HG03097 (cell line): Measurements from ENCODE around the gene ATRN.
"Not testable (repeated sequence)": the region's sequence is repeated elsewhere in the genome, so short reads cannot be mapped to it uniquely, and the experiment has no call there.

Experiments used
- ATAC-seq: cut with Tn5 transposase; IDR thresholded peaks from one replicate; pipeline ENCODE4 v1.9.1; 2021; ENCODE audit not compliant: unreplicated experiment, low FRiP score

Gene ATRN

DNA sequence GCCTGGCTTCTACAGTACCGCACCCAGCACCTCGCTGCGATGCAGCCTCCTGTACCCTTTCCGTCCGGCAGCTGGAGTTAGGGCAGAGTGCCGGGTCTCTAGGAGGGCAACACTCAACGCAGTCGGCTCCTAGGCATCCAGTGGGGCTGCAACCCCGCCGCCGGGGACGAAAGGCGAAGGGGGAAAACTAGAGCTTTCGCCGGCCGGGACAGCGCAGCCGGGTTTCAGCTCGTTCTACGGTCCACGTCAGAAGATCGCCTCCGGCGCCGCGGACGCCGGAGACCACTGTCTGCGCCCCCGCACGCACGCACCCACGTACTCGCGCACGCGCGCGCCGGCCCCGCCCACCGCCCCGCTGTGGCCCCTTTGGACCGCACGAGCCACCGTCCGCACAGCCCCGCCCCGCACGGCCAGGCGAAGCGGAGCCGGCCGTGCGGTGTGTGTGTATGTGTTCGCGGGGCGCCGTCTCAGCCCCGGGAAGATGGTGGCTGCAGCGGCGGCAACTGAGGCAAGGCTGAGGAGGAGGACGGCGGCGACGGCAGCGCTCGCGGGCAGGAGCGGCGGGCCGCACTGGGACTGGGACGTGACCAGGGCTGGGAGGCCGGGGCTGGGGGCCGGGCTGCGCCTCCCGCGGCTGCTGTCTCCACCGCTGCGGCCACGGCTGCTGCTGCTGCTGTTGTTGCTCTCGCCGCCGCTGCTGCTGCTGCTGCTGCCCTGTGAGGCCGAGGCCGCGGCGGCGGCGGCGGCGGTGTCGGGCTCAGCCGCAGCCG is at the start of gene ATRN:
Gene ATRN, plus strand, starts transcription at position 392 of the 770 bp plus-strand sequence. Its CDS starts 90 bp downstream, at position 482.
- peak; percentile 72 for ATAC-seq

- ATAC-seq, result no peak
Observed at GRCh38 chr20:3421985-3422384, 48.8 kb upstream of the ATRN start.

GRCh38 chr20:3423126-3423525 is 47.7 kb upstream of the ATRN start:
- ATAC-seq, result no peak

- not testable (repeated sequence) for ATAC-seq
Observed at GRCh38 chr20:3426766-3427165, 44.1 kb upstream of the ATRN start.

GRCh38 chr20:3430376-3431069 is 40.3 kb upstream of the ATRN start:
- ATAC-seq, result peak; percentile 79

DNA sequence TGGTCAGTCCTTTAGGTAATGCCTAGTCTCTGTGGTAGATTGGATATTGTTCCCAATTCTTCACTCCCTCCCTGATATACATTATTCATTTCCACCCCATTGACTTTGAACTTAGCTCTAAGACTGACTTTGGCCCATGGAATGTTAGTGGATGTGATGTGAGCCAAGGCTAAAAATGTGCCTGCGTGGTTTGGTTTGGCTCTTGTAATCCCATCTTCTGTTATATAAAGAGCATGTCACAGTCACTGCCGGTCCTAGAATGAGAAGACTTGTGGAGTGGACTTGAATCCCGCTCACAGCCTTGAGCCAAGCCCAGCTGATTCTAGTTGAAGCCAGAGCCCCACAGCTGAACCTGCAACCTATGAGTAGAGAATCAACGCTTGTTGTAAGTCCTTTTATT is 39.7 kb upstream of the ATRN start:
- no peak for ATAC-seq

DNA sequence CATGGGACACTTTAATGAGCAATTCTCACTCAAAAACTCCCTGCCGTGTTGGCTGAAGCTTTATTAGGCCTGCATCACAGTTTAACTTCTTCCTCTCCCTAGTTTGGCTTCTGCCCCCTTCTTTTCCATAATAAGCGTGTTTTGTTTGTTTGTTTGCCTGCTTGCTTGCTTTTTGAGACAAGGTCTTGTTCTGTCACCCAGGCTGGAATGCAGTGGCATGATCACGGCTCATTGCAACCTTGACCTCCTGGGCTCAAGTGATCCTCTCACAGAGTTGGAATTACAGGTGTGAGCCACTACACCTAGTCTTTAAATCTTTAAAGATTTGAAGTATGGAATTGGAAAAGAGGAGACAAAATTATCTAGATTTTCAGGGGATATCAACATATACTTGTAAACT is 38.0 kb upstream of the ATRN start:
- ATAC-seq, result no peak

- ATAC-seq, result no peak
Observed at GRCh38 chr20:3433744-3434143, 37.1 kb upstream of the ATRN start.

DNA sequence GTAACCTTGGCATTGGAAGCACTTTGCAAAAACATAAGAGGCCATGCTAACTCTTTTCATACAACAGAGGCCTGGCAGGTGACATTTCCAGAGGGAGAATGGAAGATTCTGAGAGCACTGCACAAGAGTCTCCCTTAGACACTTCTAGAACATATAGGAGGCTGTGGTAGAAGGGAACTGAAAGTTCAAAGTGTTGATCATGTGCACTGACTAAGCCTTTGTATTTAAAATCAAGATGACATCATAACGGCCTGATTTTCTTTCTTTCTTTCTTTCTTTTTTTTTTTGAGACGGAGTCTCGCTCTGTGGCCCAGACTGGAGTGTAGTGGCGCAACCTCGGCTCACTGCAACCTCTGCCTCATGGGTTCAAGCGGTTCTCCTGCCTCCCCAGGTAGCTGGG is 36.6 kb upstream of the ATRN start:
- no peak for ATAC-seq

DNA sequence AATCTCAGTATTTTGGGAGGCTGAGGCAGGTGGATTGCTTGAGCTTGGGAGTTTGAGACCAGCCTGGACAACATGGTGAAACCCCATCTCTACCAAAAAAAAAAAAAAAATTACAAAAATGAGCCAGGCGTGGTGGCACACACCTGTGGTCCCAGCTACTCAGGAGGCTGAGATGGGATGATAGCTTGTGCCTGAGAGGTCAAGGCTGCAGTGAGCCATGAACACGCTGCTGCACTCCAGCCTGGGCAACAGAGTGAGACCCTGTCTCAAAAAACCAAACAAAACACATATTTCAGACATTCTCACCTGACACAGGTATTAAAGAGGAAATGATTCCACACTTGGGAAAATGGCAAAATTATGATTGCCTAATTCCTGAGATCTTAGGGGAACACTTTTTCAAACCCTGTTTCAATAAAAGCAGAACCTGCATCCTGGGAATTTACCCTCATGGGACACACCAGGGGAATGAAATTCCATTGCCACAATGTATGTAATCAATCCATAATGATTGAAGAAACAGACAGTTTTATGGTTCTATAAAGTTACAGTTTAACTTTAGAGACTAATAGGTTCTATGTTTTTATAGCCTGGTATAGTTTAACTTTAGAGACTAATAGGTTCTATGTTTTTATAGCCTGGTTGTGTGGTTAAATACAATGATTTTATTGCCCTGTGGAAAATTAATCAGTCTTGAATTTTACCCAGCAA is 33.8 kb upstream of the ATRN start:
- ATAC-seq, result no peak

DNA sequence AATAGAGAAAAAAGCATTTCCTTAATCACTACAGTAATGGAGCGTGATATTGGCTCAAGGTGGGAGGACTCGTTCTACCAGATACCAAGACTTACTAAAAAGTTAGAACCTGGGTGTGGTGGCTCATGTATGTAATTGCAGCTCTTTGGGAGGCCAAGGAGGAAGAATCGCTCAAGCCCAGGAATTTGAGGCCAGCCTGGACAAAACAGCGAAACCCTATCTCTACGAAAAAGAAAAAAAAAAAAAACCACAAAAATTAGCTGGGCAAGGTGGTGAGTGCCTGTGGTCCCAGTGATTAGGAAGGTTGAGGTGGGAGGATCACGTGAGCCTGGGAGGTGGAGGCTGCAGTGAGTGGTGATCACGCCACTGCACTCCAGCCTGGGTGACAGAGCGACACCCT is 24.0 kb upstream of the ATRN start:
- no peak for ATAC-seq

DNA sequence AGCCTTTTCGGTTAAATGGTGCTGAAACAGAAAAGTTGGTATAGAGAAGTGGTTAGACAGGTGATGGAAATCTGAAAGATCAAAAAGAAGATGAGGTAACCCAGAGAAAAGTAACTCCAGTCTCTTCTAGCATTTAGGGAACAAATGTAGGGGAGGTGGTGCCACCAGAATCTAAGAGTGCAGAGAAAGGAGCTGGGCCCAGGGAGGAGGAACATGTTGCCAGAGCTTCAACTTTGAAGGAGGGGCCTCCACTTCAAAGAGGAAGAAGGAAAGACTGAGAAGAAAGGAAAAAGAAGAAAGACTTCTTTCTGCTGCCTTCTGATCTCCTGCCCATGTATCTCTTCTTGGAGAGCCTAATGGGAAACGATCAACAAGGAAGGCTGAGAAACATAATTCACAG is 23.5 kb upstream of the ATRN start:
- no peak for ATAC-seq

DNA sequence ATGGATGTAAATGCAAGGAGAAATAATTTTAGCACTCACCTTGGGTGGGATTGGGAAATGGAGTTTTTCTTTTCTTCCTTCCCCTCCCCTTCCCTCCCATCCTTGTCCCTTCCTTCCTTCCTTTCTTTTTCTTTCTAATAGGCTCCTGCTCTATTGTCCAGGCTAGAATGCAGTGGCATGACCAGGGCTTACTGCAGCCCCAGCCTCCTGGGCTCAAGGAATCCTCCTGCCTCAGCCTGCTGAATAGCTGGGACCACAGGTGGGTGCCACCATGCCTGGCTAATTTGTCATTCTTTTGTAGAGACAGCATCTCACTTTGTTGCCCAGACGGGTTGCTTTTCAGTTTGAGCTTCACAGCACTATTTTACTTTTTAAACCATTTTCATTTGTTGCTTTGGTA is 21.5 kb upstream of the ATRN start:
- ATAC-seq, result no peak

DNA sequence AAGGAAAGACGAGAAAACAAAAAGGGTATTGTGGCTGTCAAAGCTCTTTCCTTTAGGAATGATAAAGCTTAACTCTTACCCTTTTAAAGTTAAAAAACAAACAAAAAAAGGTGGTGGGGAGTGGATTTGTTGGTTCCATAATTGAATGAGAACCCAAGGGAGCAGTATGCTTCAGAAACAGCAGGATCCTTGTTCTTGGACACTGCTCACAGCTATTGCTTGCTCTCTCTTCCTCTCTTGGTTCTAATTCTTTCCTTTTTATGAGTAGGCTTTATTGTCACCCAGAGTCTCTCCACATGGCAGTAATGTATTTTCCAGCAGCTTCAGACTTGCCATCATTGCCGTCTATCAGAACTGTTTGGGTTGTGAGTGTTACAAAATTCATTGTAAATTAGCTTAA is 18.7 kb upstream of the ATRN start:
- ATAC-seq, result no peak

DNA sequence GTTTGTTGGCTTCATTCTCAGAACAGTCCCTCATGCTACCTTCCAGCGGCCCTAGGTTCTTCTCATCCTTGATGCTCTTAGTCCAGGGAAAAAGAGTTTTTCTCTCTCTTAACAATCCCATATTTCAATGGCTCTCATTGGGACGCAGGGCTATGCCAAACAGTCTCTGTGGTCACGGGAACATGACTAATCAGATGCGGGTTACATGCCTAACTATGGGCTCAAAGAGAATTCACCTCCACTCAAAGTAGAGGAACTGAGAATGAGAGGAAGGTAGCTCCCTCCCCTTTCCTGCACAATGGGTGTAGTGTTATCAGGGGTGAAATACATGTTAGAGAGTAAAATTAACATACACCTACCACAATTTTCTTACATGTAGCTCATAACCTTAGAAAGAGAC is 18.1 kb upstream of the ATRN start:
- no peak for ATAC-seq

DNA sequence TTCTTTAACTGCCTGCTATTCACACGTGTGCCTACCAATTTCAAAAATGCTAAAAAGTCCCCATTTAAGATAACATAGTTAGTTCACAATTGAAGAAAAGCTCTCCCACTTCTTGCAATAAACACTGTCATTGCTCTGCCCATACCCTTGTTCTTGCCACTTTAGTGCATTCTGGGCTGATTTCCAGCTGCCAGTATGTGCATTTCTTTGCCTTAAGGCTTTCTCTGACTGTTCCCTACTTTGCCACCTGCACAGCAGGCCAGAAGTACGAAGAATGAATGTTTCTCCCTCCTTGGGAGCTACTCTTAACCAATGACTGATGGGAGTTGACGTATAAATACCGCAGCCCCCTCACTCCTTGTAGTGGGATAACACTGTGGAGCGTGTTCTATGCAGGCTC is 16.0 kb upstream of the ATRN start:
- ATAC-seq, result no peak

DNA sequence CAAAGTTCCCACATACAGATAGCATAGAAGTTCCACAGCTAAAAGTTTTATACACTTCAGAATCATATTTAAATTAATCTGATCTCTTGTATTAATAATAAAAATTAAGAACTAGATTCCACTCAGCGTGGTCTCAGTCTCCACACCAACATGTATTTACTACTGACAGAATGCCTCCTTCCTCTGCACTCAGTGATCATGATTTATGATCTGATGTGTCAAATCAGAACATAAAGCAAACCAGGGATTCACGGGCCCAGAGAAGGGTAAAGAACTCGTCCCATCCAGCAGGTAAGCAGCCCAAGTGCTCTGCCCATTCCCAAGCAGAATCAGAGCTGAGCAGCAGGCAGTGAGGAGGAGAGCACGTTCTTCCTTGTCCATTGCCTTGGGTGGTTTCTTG is 14.2 kb upstream of the ATRN start:
- ATAC-seq, result no peak

- ATAC-seq, result no peak
Observed at GRCh38 chr20:3459881-3460307, 10.9 kb upstream of the ATRN start.

DNA sequence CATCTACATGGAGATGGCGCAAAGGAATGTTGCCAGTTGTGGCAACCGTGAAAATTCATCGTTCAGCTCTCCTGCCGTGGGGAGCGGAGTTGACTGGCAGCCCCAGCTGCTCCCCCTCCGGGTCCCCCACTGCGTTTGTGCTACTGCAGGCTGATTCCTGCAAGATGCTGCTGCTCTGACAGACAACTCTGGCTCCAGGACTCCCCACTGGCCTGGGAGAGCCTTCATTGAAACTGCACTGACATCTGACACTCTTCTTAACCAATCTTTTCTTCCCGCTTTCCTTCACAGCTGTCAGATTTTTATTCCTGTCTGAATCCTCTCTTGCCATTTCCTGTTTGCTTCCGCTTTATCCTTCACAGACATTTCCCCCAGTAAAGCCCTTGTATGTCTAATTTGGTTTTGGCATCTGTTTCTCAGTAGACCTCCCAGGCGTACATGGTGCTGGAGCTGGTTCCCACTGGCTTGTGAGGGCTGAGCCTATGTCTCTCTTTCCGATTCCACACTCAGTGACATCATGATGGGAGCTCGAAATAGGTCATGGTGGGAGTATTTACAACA is 9.5 kb upstream of the ATRN start:
- ATAC-seq, result no peak

GRCh38 chr20:3461911-3462677 is 8.7 kb upstream of the ATRN start:
- ATAC-seq, result no peak

DNA sequence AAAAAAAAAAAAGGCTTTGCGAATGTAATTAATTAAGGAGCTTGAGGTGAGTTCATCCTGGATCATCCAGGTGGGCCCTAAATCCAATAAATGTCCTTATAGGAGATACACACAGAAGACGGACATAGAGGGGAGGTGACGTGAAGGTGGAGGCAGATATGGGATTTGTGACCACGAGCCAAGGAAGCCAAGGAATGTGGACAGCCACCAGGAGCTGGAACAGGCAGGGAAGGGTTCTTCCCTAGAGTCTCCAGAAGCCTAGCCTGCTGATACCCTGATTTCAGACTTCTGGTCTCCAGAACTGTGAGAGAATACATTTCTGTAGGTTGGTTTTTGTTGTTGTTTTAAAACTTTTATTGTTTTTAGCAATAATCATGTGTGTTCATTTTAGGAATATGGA is 6.7 kb upstream of the ATRN start:
- no peak for ATAC-seq
